Neural crest cell (in vitro differentiated cells): Measurements from ENCODE around the gene LIAS. TPM values are rescaled to one million over a fixed set of nuclear protein-coding genes. Genes with fewer than 3 reads are reported as not detected.
"Not testable (repeated sequence)": the region's sequence is repeated elsewhere in the genome, so short reads cannot be mapped to it uniquely, and the experiment has no call there.

ENCODE experiments used
- DNase-seq: peaks from one replicate; pipeline ENCODE4 v3.0.0; 2021; ENCODE audit warnings: low read depth, mixed read lengths, low spot score
- H3K27ac Mint-ChIP-seq: one replicate; pipeline ENCODE4 v1.8.0; 2021; ENCODE audit warnings: mild to moderate bottlenecking, mixed read lengths; ENCODE audit not compliant: unreplicated experiment
- H3K27me3 Mint-ChIP-seq: 2 replicates; pipeline ENCODE4 v1.8.0; 2021; ENCODE audit warnings: low read depth, mild to moderate bottlenecking, mixed read lengths
- H3K36me3 Mint-ChIP-seq: 2 replicates; pipeline ENCODE4 v1.8.0; 2021; ENCODE audit warnings: low read depth, mild to moderate bottlenecking, mixed read lengths
- H3K4me1 Mint-ChIP-seq: 2 replicates; pipeline ENCODE4 v1.8.0; 2021; ENCODE audit warnings: mixed read lengths
- H3K4me3 Mint-ChIP-seq: one replicate; pipeline ENCODE4 v1.8.0; 2021; ENCODE audit warnings: mild to moderate bottlenecking, mixed read lengths
- H3K9me3 Mint-ChIP-seq: 2 replicates; pipeline ENCODE4 v1.8.0; 2021; ENCODE audit warnings: mixed read lengths
- total RNA-seq: library from RNA; stranded (reverse); gene quantifications from 2 replicates; pipeline ENCODE4 v1.2.1, GENCODE V29; 2021
- TF ChIP-seq, protein P1 (sequence below): fragments of 200-600 bp; sonication (generic); conservative IDR thresholded peaks from 2 replicates; pipeline ENCODE4 v1.5.0; 2021; ENCODE audit warnings: antibody characterized with exemption, mild to moderate bottlenecking

Gene LIAS
- total RNA-seq, 1 donor from 2014 or later: 19.0 TPM

DNA sequence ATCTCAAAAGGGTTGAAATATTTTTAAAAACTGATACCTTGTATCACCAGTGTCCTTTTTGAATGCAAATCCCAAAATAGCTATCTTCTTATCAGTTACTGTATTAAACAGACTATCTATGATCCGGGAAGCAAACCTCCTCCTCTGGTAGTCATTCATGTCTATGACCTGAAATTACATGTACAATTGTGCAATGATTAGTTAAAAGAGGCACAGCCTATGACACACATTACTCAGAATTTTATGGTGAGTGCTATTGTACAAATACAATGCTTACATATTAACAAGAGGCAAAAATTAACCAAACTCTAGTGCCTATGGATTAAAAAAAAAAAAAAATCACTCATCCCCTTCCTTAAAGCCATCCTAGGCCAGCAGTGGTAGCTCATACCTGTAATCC, 46.7 kb downstream of the LIAS start:
- Mint-ChIP-seq H3K36me3 (peaks cover 23% of the 10 kb centered on the region), H3K4me3 (no peak overlapping the region), H3K4me1 (no peaks in the 10 kb centered on the region), H3K27me3 (no peaks in the 10 kb centered on the region), H3K9me3 (no peaks in the 10 kb centered on the region), H3K27ac (no peak overlapping the region)
- DNase-seq: no peak
- TF ChIP-seq, protein P1, sequence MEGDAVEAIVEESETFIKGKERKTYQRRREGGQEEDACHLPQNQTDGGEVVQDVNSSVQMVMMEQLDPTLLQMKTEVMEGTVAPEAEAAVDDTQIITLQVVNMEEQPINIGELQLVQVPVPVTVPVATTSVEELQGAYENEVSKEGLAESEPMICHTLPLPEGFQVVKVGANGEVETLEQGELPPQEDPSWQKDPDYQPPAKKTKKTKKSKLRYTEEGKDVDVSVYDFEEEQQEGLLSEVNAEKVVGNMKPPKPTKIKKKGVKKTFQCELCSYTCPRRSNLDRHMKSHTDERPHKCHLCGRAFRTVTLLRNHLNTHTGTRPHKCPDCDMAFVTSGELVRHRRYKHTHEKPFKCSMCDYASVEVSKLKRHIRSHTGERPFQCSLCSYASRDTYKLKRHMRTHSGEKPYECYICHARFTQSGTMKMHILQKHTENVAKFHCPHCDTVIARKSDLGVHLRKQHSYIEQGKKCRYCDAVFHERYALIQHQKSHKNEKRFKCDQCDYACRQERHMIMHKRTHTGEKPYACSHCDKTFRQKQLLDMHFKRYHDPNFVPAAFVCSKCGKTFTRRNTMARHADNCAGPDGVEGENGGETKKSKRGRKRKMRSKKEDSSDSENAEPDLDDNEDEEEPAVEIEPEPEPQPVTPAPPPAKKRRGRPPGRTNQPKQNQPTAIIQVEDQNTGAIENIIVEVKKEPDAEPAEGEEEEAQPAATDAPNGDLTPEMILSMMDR: no peak

DNA sequence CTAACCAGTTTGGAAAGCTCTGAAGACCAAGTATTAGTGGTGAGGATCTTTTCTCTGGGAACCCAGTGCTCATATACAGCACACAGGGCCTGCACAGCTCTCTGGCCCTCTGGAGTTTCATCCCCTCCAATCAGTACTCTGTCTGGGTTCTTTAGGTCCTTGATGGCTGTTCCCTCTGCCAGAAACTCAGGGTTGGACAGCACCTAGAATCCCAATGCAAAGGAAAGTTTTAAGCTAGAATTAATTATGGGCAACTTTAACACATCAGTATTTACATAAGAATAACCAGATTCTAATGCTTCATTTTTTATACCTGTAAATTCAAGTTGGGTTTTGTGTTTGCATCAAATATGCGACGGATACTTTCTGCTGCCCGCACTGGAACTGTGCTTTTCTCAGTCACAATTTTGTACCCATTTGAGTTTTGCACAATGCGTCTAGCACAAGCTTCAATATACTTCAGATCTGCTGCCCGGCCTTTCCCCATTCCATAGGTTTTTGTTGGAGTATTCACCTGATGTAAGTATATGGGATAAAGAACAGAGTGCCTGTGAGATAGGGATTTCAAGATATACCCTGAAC, 51.6 kb downstream of the LIAS start:
- TF ChIP-seq, protein P1: no peak
- no peak overlapping the region for H3K4me3 Mint-ChIP-seq
- H3K36me3 Mint-ChIP-seq: peaks cover 9% of the 10 kb centered on the region
- no peak overlapping the region for H3K27ac Mint-ChIP-seq
- no peaks in the 10 kb centered on the region for H3K4me1 Mint-ChIP-seq
- H3K27me3 Mint-ChIP-seq: no peaks in the 10 kb centered on the region
- no peak for DNase-seq
- H3K9me3 Mint-ChIP-seq: no peaks in the 10 kb centered on the region

DNA sequence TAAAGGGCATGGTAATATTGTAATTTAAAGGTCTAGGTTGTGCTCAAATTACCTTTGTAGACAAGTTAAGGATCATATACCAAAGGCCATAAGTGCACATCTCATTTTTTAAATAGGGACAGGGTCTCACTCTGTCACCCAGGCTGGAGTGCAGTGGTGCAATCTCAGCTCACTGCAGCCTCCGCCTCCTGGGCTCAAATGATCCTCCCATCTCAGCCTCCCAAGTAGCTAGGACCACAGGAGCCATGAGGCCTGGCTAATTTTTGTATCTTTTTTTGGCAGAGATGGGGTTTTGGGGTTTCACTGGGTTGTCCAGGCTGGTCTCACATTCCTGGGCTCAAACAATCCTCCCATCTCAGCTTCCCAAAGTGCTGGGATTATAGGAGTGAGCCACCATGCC, 55.4 kb downstream of the LIAS start:
- H3K4me3 Mint-ChIP-seq, DNase-seq, H3K27me3 Mint-ChIP-seq, H3K4me1 Mint-ChIP-seq, H3K9me3 Mint-ChIP-seq, H3K36me3 Mint-ChIP-seq, H3K27ac Mint-ChIP-seq: not testable (repeated sequence)

DNA sequence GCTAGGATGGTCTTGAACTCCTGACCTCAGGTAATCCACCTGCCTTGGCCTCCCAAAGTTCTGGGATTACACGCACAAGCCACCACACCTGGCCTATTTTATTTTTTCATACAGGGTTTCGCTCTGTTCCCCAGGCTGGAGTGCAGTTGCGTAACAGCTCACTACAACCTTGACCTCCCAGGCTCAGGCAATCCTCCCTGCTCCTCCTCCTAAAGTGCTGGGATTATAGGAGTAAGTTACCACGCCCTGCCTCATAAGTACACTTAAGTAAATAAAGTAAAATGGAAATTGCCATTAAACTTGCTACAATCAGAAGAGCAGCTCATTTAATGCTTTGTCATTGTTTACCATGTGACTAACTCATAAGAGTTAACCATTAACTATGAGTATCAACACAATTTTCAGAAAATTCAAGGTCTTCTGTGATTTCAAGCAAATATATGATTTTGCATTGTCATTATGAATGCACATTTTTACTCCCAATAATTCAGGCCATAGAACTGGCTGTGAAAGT, 56.1 kb downstream of the LIAS start:
- DNase-seq: no peak
- H3K27ac Mint-ChIP-seq: no peak overlapping the region
- H3K27me3 Mint-ChIP-seq: no peaks in the 10 kb centered on the region
- no peaks in the 10 kb centered on the region for H3K9me3 Mint-ChIP-seq
- TF ChIP-seq, protein P1: no peak
- H3K4me1 Mint-ChIP-seq: no peaks in the 10 kb centered on the region
- H3K4me3 Mint-ChIP-seq: no peak overlapping the region
- peaks cover 7% of the 10 kb centered on the region for H3K36me3 Mint-ChIP-seq

DNA sequence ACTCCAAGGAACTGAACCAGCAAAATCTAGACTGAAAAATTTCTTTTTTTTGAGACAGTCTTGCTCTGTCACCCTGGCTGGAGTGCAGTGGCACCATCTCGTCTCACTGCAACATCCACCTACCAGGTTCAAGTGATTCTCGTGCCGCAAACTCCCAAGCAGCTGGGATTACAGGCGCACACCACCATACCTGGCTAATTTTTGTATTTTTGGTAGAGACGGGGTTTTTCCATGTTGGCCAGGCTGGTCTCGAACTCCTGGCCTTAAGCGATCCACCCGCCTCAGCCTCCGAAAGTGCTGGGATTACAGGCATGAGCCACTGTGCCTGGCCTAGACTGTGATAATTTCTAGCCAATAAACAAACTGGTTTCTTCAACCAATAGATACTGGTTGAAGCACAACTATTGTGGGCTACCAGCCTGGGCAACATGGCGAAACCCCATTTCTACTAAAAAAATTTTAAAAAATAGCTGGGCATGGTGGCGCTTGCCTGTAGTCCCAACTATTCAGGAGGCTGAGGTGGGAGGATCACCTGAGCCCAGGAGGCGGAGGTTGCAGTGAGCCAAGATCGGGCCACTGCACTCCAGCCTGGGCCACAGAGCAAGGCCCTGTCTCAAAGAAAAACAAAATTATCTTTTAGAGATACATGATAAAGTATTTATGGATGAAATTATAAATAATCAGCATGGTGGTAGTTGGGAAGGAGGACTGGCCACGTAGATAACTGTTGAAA, 57.0 kb downstream of the LIAS start:
- not testable (repeated sequence) for H3K4me1 Mint-ChIP-seq, H3K36me3 Mint-ChIP-seq, H3K27me3 Mint-ChIP-seq, DNase-seq, H3K9me3 Mint-ChIP-seq, H3K27ac Mint-ChIP-seq, H3K4me3 Mint-ChIP-seq

DNA sequence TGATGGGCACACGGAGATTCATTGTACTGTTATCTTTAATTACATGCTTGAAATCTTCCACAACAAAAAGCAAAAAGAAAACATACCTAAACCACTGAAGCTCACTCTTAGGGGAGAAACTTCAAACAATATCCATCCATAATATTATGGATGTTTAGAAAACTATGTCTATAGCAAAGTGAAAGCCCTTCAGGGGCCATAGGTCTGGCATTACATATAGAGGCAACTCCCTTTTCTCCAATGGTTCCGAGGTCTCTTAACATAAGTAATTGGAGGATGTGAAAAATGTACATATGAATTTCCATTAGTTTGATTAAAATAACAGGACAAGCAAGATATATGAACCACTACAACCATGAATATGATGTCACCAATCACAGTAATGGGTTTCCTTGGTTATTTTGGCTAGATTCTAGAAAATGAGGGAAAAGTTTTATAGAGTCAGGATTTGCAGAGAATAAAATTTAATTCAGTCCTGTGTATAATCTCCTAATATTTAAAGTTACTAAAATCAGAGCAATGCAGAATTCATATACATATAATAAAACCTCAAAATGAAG, 57.6 kb downstream of the LIAS start:
- Mint-ChIP-seq H3K4me3 (no peak overlapping the region), H3K9me3 (no peaks in the 10 kb centered on the region), H3K27me3 (no peaks in the 10 kb centered on the region), H3K4me1 (peaks cover 2% of the 10 kb centered on the region), H3K36me3 (peaks cover 9% of the 10 kb centered on the region), H3K27ac (no peak overlapping the region)
- TF ChIP-seq, protein P1: no peak
- DNase-seq: no peak
